Hypothalamus (tissue), 51 donors: ENCODE measurements around the gene HS3ST5.
"Not testable (repeated sequence)": the region's sequence is repeated elsewhere in the genome, so short reads cannot be mapped to it uniquely, and the experiment has no call there.

Experiments used
- DNase-seq, 51 donors: peaks; one replicate each; lab custom pipeline; 2025; lab: John Stamatoyannopoulos, UW

The HS3ST5 gene

GRCh38 chr6:114158838-114159694 is 183.8 kb downstream of the HS3ST5 start:
- DNase-seq: no peak

- DNase-seq: no peak
Observed at GRCh38 chr6:114158411-114158810, 184.4 kb downstream of the HS3ST5 start.

- DNase-seq: no peak
Observed at GRCh38 chr6:114157848-114158247, 185.0 kb downstream of the HS3ST5 start.

- DNase-seq: no peak
Observed at GRCh38 chr6:114155763-114156162, 187.1 kb downstream of the HS3ST5 start.

- DNase-seq: no peak
Observed at GRCh38 chr6:114154812-114155211, 188.0 kb downstream of the HS3ST5 start.

- DNase-seq: no peak
Observed at GRCh38 chr6:114153448-114153847, 189.4 kb downstream of the HS3ST5 start.

- DNase-seq: no peak
Observed at GRCh38 chr6:114151064-114151690, 191.6 kb downstream of the HS3ST5 start.

GRCh38 chr6:114149182-114149581 is 193.6 kb downstream of the HS3ST5 start:
- not testable (repeated sequence) for DNase-seq

GRCh38 chr6:114144887-114145851 is 197.7 kb downstream of the HS3ST5 start:
- no peak for DNase-seq

- peak in 3 of 51 donors; percentile 1 to 65 (median 36) for DNase-seq
Observed at GRCh38 chr6:114142258-114142657, 200.6 kb downstream of the HS3ST5 start.

- no peak for DNase-seq
Observed at GRCh38 chr6:114140416-114140815, 202.4 kb downstream of the HS3ST5 start.

- no peak for DNase-seq
Observed at GRCh38 chr6:114138577-114139248, 204.1 kb downstream of the HS3ST5 start.

- no peak for DNase-seq
Observed at GRCh38 chr6:114135363-114135971, 207.4 kb downstream of the HS3ST5 start.

GRCh38 chr6:114133816-114134215 is 209.0 kb downstream of the HS3ST5 start:
- DNase-seq: no peak

- DNase-seq: no peak
Observed at GRCh38 chr6:114131945-114132344, 210.9 kb downstream of the HS3ST5 start.

GRCh38 chr6:114125576-114125975 is 217.2 kb downstream of the HS3ST5 start:
- DNase-seq: no peak

GRCh38 chr6:114121913-114122662 is 220.7 kb downstream of the HS3ST5 start:
- DNase-seq: no peak

GRCh38 chr6:114119056-114119455 is 223.8 kb downstream of the HS3ST5 start:
- no peak for DNase-seq

GRCh38 chr6:114115652-114116051 is 227.2 kb downstream of the HS3ST5 start:
- no peak for DNase-seq
